AG09309 (cell line): ENCODE results near the gene SCYGR6.
"Not testable (repeated sequence)": the region's sequence is repeated elsewhere in the genome, so short reads cannot be mapped to it uniquely, and the experiment has no call there.

Experiments used
- DNase-seq: peaks from one replicate; pipeline ENCODE4 v3.0.0-alpha.2; 2010; ENCODE audit warnings: low read depth
- H3K4me3 ChIP-seq: 2 replicates; pipeline ENCODE4 v1.5.1; 2011; ENCODE audit warnings: mild to moderate bottlenecking, low read depth, low read length, moderate library complexity; ENCODE audit not compliant: control insufficient read depth
- TF ChIP-seq, protein P1 (sequence below): IDR thresholded peaks from 2 replicates; pipeline ENCODE4 v1.5.1; 2011; ENCODE audit warnings: mild to moderate bottlenecking, low read depth, low read length, inconsistent platforms; ENCODE audit not compliant: insufficient read depth, control insufficient read depth; ENCODE audit errors: missing control alignments

Gene SCYGR6

DNA sequence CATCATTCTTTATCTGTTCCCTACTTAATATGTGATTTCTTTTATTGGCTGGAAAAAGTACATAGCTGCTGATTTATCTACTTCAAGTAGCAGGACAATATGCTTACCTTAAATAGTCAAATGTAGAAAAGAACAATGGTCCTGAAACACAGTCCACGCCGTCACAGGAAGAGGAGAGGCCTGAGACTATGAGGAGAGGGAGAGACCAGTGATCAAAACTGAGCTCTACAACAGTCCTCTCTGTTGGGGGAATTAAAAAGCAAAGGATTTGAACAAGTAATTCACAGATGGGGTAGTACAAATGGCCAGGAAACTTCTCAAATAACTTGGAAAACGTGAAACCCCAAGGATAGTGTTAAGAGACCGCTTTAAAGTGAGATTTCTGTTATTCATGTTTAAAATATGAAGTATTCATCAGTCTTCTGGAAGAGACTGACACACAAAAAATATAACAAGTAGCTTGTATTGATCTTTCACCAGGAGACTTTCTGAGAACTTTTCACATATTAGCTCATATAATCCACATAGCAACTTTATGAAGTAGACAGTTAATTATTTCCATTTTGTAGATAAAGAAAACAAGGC, 41.3 kb upstream of the SCYGR6 start:
- H3K4me3 ChIP-seq = no peak overlapping the region
- no peak for DNase-seq
- TF ChIP-seq, protein P1, sequence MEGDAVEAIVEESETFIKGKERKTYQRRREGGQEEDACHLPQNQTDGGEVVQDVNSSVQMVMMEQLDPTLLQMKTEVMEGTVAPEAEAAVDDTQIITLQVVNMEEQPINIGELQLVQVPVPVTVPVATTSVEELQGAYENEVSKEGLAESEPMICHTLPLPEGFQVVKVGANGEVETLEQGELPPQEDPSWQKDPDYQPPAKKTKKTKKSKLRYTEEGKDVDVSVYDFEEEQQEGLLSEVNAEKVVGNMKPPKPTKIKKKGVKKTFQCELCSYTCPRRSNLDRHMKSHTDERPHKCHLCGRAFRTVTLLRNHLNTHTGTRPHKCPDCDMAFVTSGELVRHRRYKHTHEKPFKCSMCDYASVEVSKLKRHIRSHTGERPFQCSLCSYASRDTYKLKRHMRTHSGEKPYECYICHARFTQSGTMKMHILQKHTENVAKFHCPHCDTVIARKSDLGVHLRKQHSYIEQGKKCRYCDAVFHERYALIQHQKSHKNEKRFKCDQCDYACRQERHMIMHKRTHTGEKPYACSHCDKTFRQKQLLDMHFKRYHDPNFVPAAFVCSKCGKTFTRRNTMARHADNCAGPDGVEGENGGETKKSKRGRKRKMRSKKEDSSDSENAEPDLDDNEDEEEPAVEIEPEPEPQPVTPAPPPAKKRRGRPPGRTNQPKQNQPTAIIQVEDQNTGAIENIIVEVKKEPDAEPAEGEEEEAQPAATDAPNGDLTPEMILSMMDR = no peak

DNA sequence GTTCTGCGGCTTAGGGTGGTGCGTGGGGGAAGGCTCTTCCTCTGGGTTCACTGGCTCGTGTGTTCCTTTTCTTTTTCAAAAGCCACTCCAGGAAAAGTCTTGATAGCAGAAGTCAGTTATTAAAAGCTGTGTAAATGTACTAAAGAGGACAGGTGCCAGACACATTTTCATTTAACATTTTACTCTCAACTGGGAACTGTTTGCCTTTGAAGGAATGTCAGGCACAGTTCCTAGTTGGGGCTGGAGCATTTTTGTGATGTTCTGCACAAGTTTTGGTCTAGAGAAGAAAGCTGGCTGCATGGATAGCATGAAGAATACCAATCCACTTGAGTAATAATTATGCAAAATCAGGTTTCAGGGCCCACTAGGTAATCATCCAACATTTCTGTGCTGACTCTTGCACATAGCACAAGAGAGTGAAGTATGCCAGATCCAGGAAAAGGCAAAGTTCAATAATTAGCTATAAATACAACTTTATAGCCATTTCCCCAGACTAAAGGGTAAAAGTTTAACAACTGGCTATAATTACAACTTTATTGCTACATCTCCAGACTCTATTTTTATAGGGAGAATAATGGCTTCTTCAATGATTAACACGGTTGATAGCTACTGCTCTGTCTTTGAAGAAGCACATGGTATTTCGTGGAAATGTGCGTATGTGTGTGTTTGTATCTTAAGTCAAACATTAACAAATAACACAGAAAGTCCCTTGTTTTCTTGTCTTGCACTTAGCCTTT, 37.4 kb upstream of the SCYGR6 start:
- no peak overlapping the region for H3K4me3 ChIP-seq
- TF ChIP-seq, protein P1 = no peak
- peak; percentile 33 for DNase-seq

DNA sequence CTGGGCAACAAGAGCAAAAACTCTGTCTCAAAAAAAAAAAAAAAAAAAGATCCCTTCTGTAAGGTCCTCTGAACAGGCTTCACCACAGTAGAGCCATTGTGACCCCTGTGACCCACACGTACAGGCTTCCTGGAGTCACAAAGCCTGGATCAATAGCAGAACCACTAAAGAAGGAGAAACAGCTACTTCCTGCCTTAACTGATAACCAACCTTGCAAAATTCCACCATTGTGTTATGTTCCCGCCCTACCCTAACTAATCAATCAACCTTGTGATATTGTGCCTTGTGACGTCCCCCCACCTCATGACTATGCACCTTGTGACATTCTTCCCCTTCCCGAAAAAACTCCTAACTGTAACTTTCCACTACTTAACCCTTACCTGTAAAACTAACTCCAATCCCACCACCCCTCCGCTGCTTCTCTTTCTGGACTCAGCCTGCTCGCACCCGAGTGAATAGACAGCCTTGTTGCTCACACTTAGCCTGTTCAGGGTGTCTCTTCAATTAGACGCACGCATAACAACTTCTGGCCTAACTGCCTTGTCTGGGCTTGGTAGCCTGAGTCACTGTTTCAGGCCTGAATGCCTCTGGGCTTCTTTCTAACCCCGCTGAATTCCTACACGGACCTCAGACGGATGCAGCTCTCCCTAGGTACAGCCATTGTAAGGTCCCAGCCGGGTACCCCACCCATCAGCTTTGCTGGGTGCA, 35.0 kb upstream of the SCYGR6 start:
- no peak overlapping the region for H3K4me3 ChIP-seq
- DNase-seq = no peak
- TF ChIP-seq, protein P1 = no peak

DNA sequence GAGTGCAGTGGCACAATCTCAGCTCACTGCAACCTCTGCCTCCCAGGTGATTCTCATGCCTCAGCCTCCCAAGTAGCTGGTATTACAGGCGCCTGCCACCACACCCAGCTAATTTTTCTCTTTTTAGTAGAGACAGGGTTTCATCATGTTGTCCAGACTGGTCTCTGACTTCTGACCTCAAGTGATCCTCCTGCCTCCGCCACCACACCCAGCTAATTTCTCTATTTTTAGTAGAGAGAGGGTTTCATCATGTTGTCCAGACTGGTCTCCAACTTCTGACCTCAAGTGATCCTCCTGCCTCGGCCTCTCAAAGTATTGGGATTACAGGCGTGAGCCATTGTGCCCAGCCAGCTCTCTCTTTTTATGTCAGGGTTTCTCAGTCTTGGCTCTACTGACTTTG, 31.7 kb upstream of the SCYGR6 start:
- not testable (repeated sequence) for H3K4me3 ChIP-seq, DNase-seq

DNA sequence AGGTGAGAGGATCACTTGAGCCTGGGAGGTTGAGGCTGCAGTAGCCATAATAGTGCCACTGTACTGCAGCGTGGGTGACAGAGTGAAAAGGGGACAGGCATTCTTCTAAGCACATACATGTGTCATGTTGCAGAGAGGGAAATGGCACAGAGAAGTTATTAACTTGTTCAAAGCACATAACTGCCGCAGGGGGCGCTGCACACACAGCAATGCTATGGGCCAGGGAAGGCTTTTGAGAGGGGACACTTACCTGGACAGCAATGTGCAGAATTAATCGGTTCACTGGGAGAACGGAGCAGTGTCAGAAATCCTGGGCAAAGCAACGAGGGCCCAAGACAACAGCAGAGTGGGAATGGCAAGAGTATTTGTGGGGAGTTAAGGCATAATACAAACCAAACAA, 23.5 kb upstream of the SCYGR6 start:
- no peak for DNase-seq
- H3K4me3 ChIP-seq = no peak overlapping the region
- TF ChIP-seq, protein P1 = peak; percentile 11

DNA sequence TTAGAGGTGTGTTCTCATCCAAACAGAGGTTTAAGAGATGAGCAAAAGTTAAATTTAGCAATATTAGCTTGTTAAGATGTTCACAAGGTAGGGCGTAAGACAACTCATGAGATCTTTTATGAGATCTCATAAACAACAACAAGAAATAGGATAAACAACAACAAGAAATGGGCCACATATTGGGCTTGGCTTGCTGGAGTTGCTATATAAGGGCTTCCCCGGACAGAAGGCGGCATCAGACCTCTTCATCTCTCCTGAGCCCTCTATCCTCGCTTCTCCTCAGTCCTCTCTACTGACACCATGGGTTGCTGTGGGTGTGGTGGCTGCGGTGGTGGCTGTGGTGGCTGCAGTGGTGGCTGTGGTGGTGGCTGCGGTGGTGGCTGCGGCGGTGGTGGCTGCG, 21.0 kb upstream of the SCYGR6 start, which contains the start of gene SCYGR8:
SCYGR8 (plus strand) TSS at position 301 of the 400 bp plus-strand sequence; CDS start at position 301, 0 bp downstream.
- no peak within 1 kb of the TSS for H3K4me3 ChIP-seq
- DNase-seq = no peak
- TF ChIP-seq, protein P1 = no peak

DNA sequence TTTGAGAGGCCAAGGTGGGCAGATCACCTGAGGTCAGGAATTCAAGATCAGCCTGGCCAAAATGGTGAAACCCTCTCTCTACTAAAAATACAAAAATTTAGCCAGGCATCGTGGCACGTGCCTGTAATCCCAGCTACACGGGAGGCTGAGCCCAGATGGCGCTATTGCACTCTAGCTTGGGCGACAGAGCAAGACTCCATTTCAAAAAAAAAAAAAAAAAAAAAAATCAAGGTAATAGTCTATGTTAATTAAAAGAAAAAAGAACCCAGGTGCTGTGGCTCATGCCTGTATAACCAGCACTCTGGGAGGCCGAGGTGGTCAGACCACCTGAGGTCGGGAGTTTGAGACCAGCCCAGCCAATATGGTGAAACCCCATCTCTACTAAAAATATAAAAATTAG, 16.1 kb upstream of the SCYGR6 start:
- not testable (repeated sequence) for H3K4me3 ChIP-seq, DNase-seq
